H1 (cell line): ENCODE results near the gene ORMDL1. TPM values are rescaled to one million over a fixed set of nuclear protein-coding genes. Genes with fewer than 3 reads are reported as not detected.

Source experiments
- CTCF ChIA-PET: fragments of 300-600 bp; sonication (Branson Sonifier 250); formaldehyde crosslinking; loops from one replicate; lab custom pipeline; 2021; ENCODE audit not compliant: partially characterized antibody; lab: Charles Lee
- POLR2A ChIA-PET: fragments of 300-600 bp; sonication (Branson Sonifier 250); formaldehyde crosslinking; loops from one replicate; lab custom pipeline; 2021; ENCODE audit warnings: inconsistent platforms; ENCODE audit not compliant: partially characterized antibody; lab: Charles Lee
- DNase-seq, 2 experiments: peaks; one replicate each; pipeline versions ENCODE4 v3.0.0 to v3.0.0-alpha.2; 2010 to 2022; ENCODE audit warnings: low spot score in 2 of 2, low read depth in 1 of 2, mixed read lengths in 1 of 2
- FAIRE-seq: peaks from 2 replicates; lab custom pipeline; 2011; peaks lifted over from hg19 to GRCh38; lab: Jason Lieb, UNC
- H2AFZ ChIP-seq: 2 replicates; pipeline ENCODE4 v1.8.1; 2012; ENCODE audit warnings: low read length, inconsistent platforms
- H2AK5ac ChIP-seq: 2 replicates; pipeline ENCODE4 v1.6.1; 2013; ENCODE audit warnings: low read depth, low read length
- H2BK120ac ChIP-seq: replicated peaks from 2 replicates; pipeline ENCODE3; 2013; ENCODE audit warnings: low read depth, low read length, inconsistent platforms
- H2BK12ac ChIP-seq: 2 replicates; pipeline ENCODE4 v1.6.1; 2013; ENCODE audit warnings: low read depth, low read length
- H2BK15ac ChIP-seq: 2 replicates; pipeline ENCODE4 v1.6.1; 2013; ENCODE audit warnings: low read length
- H2BK20ac ChIP-seq: 2 replicates; pipeline ENCODE4 v1.6.1; 2013; ENCODE audit warnings: low read length
- H2BK5ac ChIP-seq: 2 replicates; pipeline ENCODE4 v1.6.1; 2013; ENCODE audit warnings: low read depth, low read length
- H3K14ac ChIP-seq: 2 replicates; pipeline ENCODE4 v1.6.1; 2013; ENCODE audit warnings: inconsistent platforms; ENCODE audit not compliant: insufficient read length
- H3K18ac ChIP-seq: 2 replicates; pipeline ENCODE4 v1.6.1; 2013; ENCODE audit warnings: low read length; ENCODE audit errors: extremely low read depth
- H3K23ac ChIP-seq: 2 replicates; pipeline ENCODE4 v1.6.1; 2013; ENCODE audit warnings: inconsistent platforms; ENCODE audit not compliant: insufficient read length
- H3K23me2 ChIP-seq: 2 replicates; pipeline ENCODE4 v1.6.1; 2013; ENCODE audit warnings: low read depth, low read length
- H3K27ac ChIP-seq: 2 replicates; pipeline ENCODE4 v1.6.1; 2011; ENCODE audit warnings: low read depth, low read length, inconsistent platforms
- H3K27me3 ChIP-seq, 4 experiments: replicated peaks in 1 of 4; 1 replicate in 1 of 4; 2 replicates in 3 of 4; pipeline versions ENCODE4 v1.6.1 to v1.8.1; 2011 to 2013; ENCODE audit warnings: low read length in 3 of 4, mild to moderate bottlenecking in 3 of 4, inconsistent platforms in 2 of 4, mixed read lengths in 2 of 4, moderate library complexity in 1 of 4; ENCODE audit not compliant: control insufficient read depth in 3 of 4, insufficient read depth in 3 of 4; ENCODE audit errors: extremely low read depth in 1 of 4
- H3K36me3 ChIP-seq, 4 experiments: 2 replicates each; pipeline versions ENCODE4 v1.6.1 to v1.8.1; 2011 to 2013; ENCODE audit warnings: mild to moderate bottlenecking in 4 of 4, low read length in 3 of 4, moderate library complexity in 2 of 4, control low read depth in 1 of 4, inconsistent platforms in 1 of 4; ENCODE audit not compliant: insufficient read depth in 4 of 4, control insufficient read depth in 2 of 4
- H3K4ac ChIP-seq: replicated peaks from 2 replicates; pipeline ENCODE3; 2013; ENCODE audit warnings: low read length, low read depth, mixed read lengths, inconsistent platforms; ENCODE audit not compliant: insufficient read length
- H3K4me1 ChIP-seq, 4 experiments: replicated peaks in 1 of 4; 1 replicate in 1 of 4; 2 replicates in 3 of 4; pipeline versions ENCODE4 v1.6.1 to v1.8.1; 2011 to 2013; ENCODE audit warnings: low read length in 3 of 4, inconsistent platforms in 2 of 4, mixed read lengths in 1 of 4; ENCODE audit not compliant: insufficient read depth in 4 of 4, control insufficient read depth in 3 of 4
- H3K4me2 ChIP-seq, 2 experiments: 2 replicates each; pipeline versions ENCODE4 v1.6.1 to v1.8.1; 2011 to 2013; ENCODE audit warnings: low read depth in 2 of 2, low read length in 2 of 2, control low read depth in 1 of 2, inconsistent platforms in 1 of 2, mild to moderate bottlenecking in 1 of 2; ENCODE audit not compliant: insufficient read depth in 1 of 2
- H3K4me3 ChIP-seq, 4 experiments: fragments of 200-600, 300-600 bp in 1 of 4; sonication (generic), shearing (Covaris generic), sonication (Bioruptor Twin) in 1 of 4; 2 replicates each; pipeline versions ENCODE4 v1.5.1 to v1.8.1; 2011 to 2016; ENCODE audit warnings: low read length in 4 of 4, low read depth in 3 of 4, control low read depth in 2 of 4, inconsistent platforms in 2 of 4, mild to moderate bottlenecking in 2 of 4, mixed read lengths in 1 of 4, moderate library complexity in 1 of 4; ENCODE audit not compliant: insufficient read depth in 2 of 4; ENCODE audit errors: extremely low read depth in 1 of 4
- H3K56ac ChIP-seq: replicated peaks from 2 replicates; pipeline ENCODE3; 2013; ENCODE audit warnings: low read depth, mild to moderate bottlenecking, mixed read lengths, low read length, inconsistent platforms; ENCODE audit not compliant: insufficient read length
- H3K79me1 ChIP-seq: 2 replicates; pipeline ENCODE4 v1.6.1; 2013; ENCODE audit warnings: low read depth, low read length, control low read depth
- H3K79me2 ChIP-seq, 2 experiments: 2 replicates each; pipeline versions ENCODE4 v1.6.1 to v1.8.1; 2012 to 2013; ENCODE audit warnings: low read length in 2 of 2, mild to moderate bottlenecking in 2 of 2, inconsistent platforms in 1 of 2; ENCODE audit not compliant: insufficient read depth in 2 of 2, control insufficient read depth in 1 of 2
- H3K9ac ChIP-seq, 4 experiments: replicated peaks in 1 of 4; 1 replicate in 1 of 4; 2 replicates in 3 of 4; pipeline versions ENCODE4 v1.6.1 to v1.8.1; 2011 to 2013; ENCODE audit warnings: low read depth in 3 of 4, low read length in 3 of 4, control low read depth in 2 of 4, mild to moderate bottlenecking in 2 of 4, moderate library complexity in 2 of 4, inconsistent platforms in 1 of 4; ENCODE audit errors: extremely low read depth in 1 of 4
- H3K9me3 ChIP-seq, 2 experiments: 2 replicates each; pipeline versions ENCODE4 v1.6.1 to v1.8.1; 2012 to 2013; ENCODE audit warnings: mild to moderate bottlenecking in 2 of 2, moderate library complexity in 2 of 2, control low read depth in 1 of 2, inconsistent platforms in 1 of 2, low read depth in 1 of 2, low read length in 1 of 2, mixed read lengths in 1 of 2; ENCODE audit not compliant: insufficient read depth in 2 of 2
- H4K20me1 ChIP-seq, 2 experiments: replicated peaks in 1 of 2; 2 replicates each; pipeline versions ENCODE3 to v1.8.1; 2011 to 2013; ENCODE audit warnings: inconsistent platforms in 2 of 2, low read length in 2 of 2, mild to moderate bottlenecking in 1 of 2; ENCODE audit not compliant: insufficient read depth in 2 of 2, control insufficient read depth in 1 of 2
- H4K5ac ChIP-seq: 2 replicates; pipeline ENCODE4 v1.6.1; 2013; ENCODE audit warnings: low read length, low read depth, mixed read lengths, inconsistent platforms; ENCODE audit not compliant: insufficient read length
- H4K8ac ChIP-seq: 2 replicates; pipeline ENCODE4 v1.8.0; 2013; ENCODE audit warnings: mild to moderate bottlenecking, moderate library complexity, low read length, inconsistent platforms; ENCODE audit not compliant: insufficient read depth; ENCODE audit errors: extremely low read depth
- H4K91ac ChIP-seq: replicated peaks from 2 replicates; pipeline ENCODE3; 2013; ENCODE audit warnings: low read length, mixed read lengths, inconsistent platforms; ENCODE audit not compliant: insufficient read length
- CHD1 ChIP-seq: IDR thresholded peaks from 2 replicates; pipeline ENCODE4 v1.6.1; 2012; ENCODE audit warnings: low read depth, low read length, improper control_type of control experiment
- CHD2 ChIP-seq: IDR thresholded peaks from 2 replicates; pipeline ENCODE4 v1.6.1; 2012; ENCODE audit warnings: low read length, improper control_type of control experiment
- MAFK ChIP-seq: IDR thresholded peaks from 2 replicates; pipeline ENCODE4 v1.6.1; 2012; ENCODE audit warnings: low read depth, mild to moderate bottlenecking, improper control_type of control experiment, low read length
- NRF1 ChIP-seq: IDR thresholded peaks from 2 replicates; pipeline ENCODE4 v1.6.1; 2011; ENCODE audit warnings: mild to moderate bottlenecking, low read depth, low read length, improper control_type of control experiment
- PHF8 ChIP-seq: fragments of 200-600 bp; sonication (generic); conservative IDR thresholded peaks from 2 replicates; pipeline ENCODE4 v1.7.1; 2012; ENCODE audit warnings: low read depth, mild to moderate bottlenecking, inconsistent platforms, low read length, moderate library complexity
- SIN3A ChIP-seq, 2 experiments: IDR thresholded peaks in 1 of 2; conservative IDR thresholded peaks in 1 of 2; 2 replicates each; pipeline ENCODE4 v1.6.1; 2011 to 2012; ENCODE audit warnings: low read length in 2 of 2, improper control_type of control experiment in 1 of 2, low read depth in 1 of 2, mild to moderate bottlenecking in 1 of 2
- TEAD4 ChIP-seq: IDR thresholded peaks from 2 replicates; pipeline ENCODE4 v1.6.1; 2012; ENCODE audit warnings: low read depth, low read length, inconsistent platforms, mixed read lengths
- YY1 ChIP-seq: IDR thresholded peaks from 2 replicates; pipeline ENCODE4 v1.6.1; 2011; ENCODE audit warnings: low read depth, mild to moderate bottlenecking, low read length
- WGBS, 2 experiments: shearing (Covaris generic) in 1 of 2; methylation state at CpG; one replicate each; pipeline versions ENCODE4 v1.1.6 to v1.1.7; 2013 to 2015; ENCODE audit warnings: low lambda C conversion rate in 2 of 2, mixed read lengths in 2 of 2, inconsistent platforms in 1 of 2, low coverage in 1 of 2, missing lambda C conversion rate in 1 of 2; ENCODE audit not compliant: insufficient replicate concordance in 2 of 2, insufficient coverage in 1 of 2, insufficient read length in 1 of 2; ENCODE audit errors: extremely low coverage in 1 of 2, missing lambda C conversion rate in 1 of 2; 5-methylcytosine and 5-hydroxymethylcytosine counted together
- polyA plus RNA-seq, 7 experiments: library from polyadenylated mRNA; depleted of rRNA in 3 of 7; stranded (reverse) in 5 of 7; unstranded in 2 of 7; fragments of >200 nt in 5 of 7; fragments of 200-250 nt in 2 of 7; gene quantifications; 1 replicate in 5 of 7; 2 replicates in 1 of 7; 4 replicates in 1 of 7; pipeline versions ENCODE4 v1.2.1 to v1.2.3, GENCODE V29; 2011 to 2013; ENCODE audit warnings: missing spikeins in 2 of 7, mixed read lengths in 2 of 7
- total RNA-seq: library from RNA; stranded (reverse); fragmentation: NEBNext Ultra II Directional; extraction: Animal tissue kit (Norgen Biotek cat#: 25700); gene quantifications from 2 replicates; pipeline ENCODE4 v1.2.1, GENCODE V29; 2021
- TF ChIP-seq, protein P1 (sequence below): IDR thresholded peaks from 2 replicates; pipeline ENCODE4 v1.6.1; 2012; ENCODE audit warnings: low read length, inconsistent platforms
- TF ChIP-seq, protein P2 (sequence below): IDR thresholded peaks from 2 replicates; pipeline ENCODE4 v1.6.1; 2011; ENCODE audit warnings: low read length, improper control_type of control experiment

The ORMDL1 gene
- total and polyA plus RNA-seq, 2 of the 8 experiments (the other 6 are each of a cell fraction or from before 2014, with no cell fraction given): 34.9 to 58.1 TPM

DNA sequence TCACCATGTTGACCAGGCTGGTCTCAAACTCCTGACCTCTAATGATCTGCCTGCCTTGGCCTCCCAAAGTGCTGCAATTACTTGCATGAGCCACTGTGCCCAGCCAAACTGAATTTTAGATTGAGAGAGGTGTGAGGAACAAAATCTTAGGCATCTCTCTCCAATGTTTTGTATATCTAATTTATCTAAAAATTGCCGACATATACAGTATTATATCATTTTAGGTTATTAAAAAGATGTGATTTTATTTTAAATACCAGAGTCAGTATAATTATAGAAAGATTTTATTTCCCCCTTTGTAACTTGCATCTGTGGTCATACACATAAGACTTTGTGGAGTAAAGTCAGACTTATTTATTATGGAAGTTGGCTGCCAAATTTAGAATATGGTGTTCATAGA lies 10.2 kb upstream of the ORMDL1 start:
- Histone ChIP-seq H3K4ac (no peak overlapping the region), H3K27ac (no peak overlapping the region), H3K14ac (no peak overlapping the region), H3K56ac (no peak overlapping the region), H4K20me1 (peaks cover 0 to 6% of the 10 kb centered on the region in 2 experiments), H3K4me1 (no peaks in the 10 kb centered on the region), H3K4me3 (no peak overlapping the region), H4K5ac (no peak overlapping the region), H3K79me2 (peaks cover 0 to 38% of the 10 kb centered on the region in 2 experiments; a peak in 2 of 4 replicates), H2AFZ (no peak overlapping the region), H2BK20ac (no peak overlapping the region), H3K36me3 (peaks cover 8 to 57% (median 29%) of the 10 kb centered on the region in 4 experiments), H2BK15ac (no peak overlapping the region), H3K18ac (no peak overlapping the region), H3K23me2 (no peaks in the 10 kb centered on the region), H2BK5ac (no peak overlapping the region), H3K4me2 (no peak overlapping the region), H3K9me3 (no peaks in the 10 kb centered on the region), H2AK5ac (no peak overlapping the region), H3K23ac (no peak overlapping the region), H3K9ac (no peak overlapping the region), H2BK12ac (no peak overlapping the region), H3K27me3 (no peaks in the 10 kb centered on the region), H4K8ac (no peak overlapping the region), H4K91ac (no peak overlapping the region), H3K79me1 (peaks cover 5% of the 10 kb centered on the region; the same call in 1 of the 2 replicates), H2BK120ac (no peak overlapping the region)
- WGBS, 2 experiments: 91% methylated on average over 1 of the region's 1 CpG; no CpG with 5 or more reads in 1 of the 2 experiments
- TF ChIP-seq YY1 (no peak), CHD1 (no peak), PHF8 (no peak), SIN3A (conservative IDR thresholded peaks at IDR 0.05 in 1 of 2, IDR thresholded peaks at IDR 0.05 in 1 of 2; ENCODE audit: low read depth in 1 of 2, low read length in 2 of 2) (no peak), NRF1 (no peak), MAFK (no peak), CHD2 (no peak), TEAD4 (no peak)
- TF ChIP-seq, protein P1, sequence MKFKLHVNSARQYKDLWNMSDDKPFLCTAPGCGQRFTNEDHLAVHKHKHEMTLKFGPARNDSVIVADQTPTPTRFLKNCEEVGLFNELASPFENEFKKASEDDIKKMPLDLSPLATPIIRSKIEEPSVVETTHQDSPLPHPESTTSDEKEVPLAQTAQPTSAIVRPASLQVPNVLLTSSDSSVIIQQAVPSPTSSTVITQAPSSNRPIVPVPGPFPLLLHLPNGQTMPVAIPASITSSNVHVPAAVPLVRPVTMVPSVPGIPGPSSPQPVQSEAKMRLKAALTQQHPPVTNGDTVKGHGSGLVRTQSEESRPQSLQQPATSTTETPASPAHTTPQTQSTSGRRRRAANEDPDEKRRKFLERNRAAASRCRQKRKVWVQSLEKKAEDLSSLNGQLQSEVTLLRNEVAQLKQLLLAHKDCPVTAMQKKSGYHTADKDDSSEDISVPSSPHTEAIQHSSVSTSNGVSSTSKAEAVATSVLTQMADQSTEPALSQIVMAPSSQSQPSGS: no peak
- TF ChIP-seq, protein P2, sequence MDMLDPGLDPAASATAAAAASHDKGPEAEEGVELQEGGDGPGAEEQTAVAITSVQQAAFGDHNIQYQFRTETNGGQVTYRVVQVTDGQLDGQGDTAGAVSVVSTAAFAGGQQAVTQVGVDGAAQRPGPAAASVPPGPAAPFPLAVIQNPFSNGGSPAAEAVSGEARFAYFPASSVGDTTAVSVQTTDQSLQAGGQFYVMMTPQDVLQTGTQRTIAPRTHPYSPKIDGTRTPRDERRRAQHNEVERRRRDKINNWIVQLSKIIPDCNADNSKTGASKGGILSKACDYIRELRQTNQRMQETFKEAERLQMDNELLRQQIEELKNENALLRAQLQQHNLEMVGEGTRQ: no peak
- POLR2A ChIA-PET: interaction anchor here (3.0 kb wide), 1 partner anchor 10 kb away, joined by 13 read pairs; the partner anchor contains the start of genes ORMDL1 and PMS1
- DNase-seq: no peak
- CTCF ChIA-PET: interaction anchor here (0.6 to 1.6 kb wide), 4 partner anchors 8 to 527 kb away, joined by 3 to 4 read pairs (median 4); partner anchors contain the start of genes ANKAR and OSGEPL1
- FAIRE-seq: no peak
